Left renal cortex interstitium (tissue), 4 donors: ENCODE data around the gene NIP7. TPM values are rescaled to one million over a fixed set of nuclear protein-coding genes. Genes with fewer than 3 reads are reported as not detected.
"Not testable (repeated sequence)": the region's sequence is repeated elsewhere in the genome, so short reads cannot be mapped to it uniquely, and the experiment has no call there.

Experiments used
- DNase-seq, 4 donors: peaks; one replicate each; pipeline ENCODE4 v3.0.0-alpha.2; 2013; ENCODE audit warnings: low read depth in 4 of 4, low spot score in 2 of 4, missing footprints in 1 of 4
- polyA plus RNA-seq, 4 donors: library from polyadenylated mRNA; unstranded; fragments of 120-200 nt; gene quantifications; one replicate each; pipeline ENCODE4 v1.2.1, GENCODE V29; 2013; ENCODE audit not compliant: insufficient read length in 4 of 4

NIP7 gene
- polyA plus RNA-seq, 4 donors: 28.6 to 35.2 (median 30.6) TPM

DNA sequence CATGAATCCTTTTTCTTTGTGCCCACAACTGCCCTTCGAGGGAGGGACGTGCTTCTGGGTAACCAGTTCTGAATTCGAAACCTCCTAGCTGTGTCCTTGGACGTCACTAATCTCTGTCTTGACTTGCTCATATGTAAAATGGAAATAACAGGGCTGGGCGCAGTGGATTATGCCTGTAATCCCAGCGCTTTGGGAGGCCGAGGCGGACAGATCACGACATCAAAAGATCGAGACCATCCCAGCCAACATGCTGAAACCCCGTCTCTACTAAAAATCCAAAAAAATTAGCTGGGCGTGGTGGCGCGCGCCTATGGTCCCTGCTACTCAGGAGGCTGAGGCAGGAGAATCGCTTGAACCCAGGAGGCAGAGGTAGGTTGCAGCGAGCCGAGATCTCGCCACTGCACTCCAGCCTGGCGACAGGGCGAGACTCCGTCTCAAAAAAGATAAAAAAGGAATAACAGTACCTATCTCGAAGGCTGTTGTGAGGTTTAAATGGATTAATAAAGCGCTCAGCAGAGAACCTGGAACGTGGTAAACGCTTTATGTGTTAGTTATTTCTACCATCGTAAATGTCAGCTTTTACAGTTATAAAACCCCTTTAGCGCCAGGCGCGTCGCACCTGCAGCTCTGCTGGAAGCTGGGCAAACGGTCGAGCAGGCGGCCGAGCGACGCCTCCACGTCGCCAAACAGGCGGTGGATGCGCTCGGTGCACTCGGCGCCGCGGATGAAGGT lies 849 bp upstream of the NIP7 start:
- no peak for DNase-seq

DNA sequence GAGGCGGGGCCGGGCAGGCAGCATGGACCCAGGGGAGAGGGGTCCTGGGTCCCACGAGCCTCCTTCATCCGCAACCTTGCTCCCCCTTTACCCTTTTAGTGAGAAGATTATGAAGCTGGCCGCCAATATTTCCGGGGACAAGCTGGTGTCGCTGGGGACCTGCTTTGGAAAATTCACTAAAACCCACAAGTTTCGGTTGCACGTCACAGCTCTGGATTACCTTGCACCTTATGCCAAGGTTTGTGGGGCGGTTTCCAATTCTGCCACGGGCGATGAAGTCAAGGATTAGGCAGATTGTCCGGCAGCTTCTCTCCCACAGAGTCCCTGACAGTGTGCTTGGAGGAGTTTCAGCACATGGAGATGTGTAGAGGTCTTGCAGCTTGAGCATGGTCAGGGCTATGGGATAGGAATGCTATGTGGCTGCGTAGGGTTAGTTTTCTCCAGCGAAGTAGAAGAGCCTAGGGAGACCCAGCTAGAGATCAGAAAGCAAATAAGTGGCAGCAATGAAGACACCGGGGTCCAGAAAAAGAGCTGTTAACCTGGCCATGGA lies 598 bp downstream of the NIP7 start:
- DNase-seq: no peak

DNA sequence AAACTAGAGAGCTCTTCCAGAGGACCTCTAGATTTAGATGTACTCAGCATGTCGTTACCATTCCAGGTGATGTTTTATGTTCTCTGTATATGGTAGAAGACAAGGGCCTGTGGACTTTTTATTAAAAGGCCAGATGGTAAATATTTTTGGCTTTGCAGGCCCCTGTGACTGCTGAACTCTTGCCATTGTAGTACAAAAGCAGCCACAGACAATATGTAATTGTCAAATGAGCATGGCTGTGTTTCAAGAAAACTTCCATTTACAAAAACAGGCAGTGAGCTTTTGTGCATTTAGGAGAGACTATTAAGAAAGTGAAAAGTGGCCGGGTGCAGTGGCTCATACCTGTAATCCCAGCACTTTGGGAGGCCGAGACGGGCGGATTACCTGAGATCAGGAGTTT lies 4.6 kb downstream of the NIP7 start:
- DNase-seq: no peak

DNA sequence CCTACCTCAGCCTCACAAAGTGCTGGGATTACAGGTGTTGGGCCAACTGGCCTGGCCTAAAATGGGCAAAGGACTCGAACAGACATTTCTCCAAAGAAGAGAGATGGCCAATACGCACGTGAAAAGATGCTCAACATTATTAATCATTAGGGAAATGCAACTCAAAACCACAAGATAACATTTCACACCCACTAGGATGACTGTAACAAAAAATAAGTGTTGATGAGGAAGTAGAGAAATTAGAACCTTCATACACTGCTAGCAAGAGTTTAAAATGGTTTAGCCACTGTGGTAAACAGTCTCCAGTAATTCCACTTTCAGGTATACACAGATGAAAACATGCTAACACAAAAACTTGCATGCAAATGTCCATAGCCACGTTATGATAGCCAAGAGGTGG lies 6.4 kb downstream of the NIP7 start:
- no peak for DNase-seq

DNA sequence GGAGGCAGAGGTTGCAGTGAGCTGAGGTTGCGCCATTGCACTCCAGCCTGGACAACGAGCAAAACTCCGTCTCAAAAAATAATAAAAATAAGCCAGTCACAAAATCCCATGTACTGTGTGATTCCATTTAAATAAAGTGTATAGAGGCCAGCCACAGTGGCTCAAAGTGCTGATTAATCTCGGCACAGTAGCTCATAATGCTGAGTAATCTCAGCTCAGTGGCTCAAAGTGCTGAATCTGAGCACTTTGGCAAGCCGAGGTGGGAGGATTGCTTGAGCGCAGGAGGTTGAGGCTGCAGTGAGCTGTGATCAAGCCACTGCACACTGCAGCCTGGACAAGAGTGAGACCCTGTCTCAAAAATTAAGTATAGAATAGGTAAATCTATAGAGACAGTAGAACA lies 7.1 kb downstream of the NIP7 start:
- DNase-seq: no peak

DNA sequence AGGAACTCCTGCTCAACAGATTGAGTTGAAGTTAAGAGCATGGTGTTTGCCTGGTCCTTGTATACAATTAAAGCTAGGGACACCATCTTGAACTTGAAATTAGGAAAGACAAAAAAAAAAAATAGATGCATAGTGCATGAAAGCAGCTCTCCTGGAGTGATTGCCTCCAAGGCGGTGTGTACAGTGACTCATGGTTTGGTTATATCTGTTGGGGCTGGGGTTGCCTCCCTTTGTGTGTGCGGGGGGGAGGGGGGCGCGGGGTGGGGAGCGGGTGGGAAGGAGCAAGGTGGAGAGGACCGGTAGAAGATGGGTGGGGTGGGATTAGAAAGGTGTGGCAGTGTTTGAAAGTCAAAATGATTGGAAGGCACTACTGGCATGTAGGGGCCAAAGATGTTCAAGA lies 8.7 kb downstream of the NIP7 start:
- no peak for DNase-seq

DNA sequence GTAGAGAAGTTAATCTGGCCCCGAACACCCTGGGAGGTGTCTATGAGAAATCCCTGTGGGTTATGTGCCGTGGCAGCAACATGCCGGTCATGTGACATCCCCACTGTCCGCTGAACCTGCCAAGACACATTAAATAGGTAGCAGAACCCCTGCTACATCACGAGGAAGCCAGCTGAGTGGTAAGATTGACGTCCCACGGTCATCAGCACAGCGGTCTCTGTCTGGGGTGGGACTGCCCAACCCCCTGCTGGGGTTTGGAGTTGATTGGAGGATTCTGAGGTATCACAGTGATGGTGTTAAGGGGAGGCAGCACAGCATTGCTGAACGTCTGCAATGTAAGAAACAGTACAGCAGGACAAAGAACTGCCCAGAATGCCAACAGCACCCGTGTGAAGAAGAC lies 10.0 kb downstream of the NIP7 start:
- DNase-seq: no peak

DNA sequence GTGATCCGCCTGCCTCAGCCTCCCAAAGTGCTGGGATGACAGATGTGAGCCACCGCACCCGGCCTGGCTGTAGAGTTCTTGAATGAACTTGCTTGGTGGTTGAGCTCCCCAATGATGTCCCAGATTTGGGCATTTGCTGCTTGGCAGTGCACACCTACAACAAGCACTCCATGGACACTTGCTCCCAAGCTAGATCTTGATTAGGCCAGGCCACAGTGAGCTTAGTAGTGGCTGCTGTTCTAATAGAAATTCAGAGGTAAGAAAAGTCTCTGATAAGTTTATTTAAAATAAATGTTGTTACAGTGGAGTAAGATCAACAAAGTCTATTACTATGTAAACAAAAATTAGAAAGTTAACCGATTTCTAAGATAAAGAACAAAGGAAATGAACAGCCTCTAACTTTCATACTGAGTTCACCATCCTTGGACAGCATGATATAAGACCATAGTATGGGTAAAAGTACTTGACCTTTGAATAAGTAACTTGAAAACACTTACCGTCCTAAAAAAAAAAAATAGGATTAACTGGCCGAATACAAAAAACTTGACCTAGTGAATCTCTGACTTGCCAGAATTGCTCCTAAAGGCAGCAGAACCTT lies 11.1 kb downstream of the NIP7 start:
- no peak for DNase-seq

DNA sequence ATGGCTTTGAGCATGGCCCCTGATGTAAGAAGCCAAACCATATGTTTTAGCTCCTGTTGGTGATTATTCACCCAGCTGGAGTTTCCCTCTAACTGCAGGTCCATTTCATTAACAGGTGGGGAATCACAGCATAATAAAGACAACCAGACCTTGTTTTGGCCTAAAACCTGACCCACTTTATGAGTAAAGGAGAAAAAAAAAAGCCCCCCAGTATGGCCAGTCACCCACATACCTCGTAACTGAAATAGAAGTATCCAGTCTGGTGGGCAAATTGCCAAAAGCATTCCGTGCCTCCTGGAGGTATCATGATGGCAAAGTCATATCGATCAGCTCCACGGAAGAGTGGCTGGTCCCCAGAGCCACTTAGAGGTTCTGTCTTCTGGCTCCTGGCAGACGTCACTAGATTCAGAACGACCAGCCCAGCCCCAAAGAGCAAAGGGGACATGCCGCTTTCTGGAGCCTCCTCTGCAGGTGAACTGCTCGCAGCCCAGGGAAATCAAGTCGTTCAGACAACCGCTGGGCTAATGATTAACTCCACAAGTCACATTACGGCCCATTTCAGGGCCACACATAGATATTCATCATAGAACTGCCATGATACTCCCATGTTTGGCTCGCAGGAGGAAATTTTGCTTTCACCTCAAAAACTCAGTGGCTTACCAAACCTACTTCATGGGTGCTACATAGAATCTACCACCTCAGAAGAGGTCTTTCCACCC lies 11.9 kb downstream of the NIP7 start, which contains the start of gene TMED6:
Gene TMED6 (minus strand): TSS at position 478 of the 719 bp plus-strand sequence. CDS start 33 bp downstream, at position 445.
- peak in 1 of 4 donors; percentile 9 for DNase-seq

DNA sequence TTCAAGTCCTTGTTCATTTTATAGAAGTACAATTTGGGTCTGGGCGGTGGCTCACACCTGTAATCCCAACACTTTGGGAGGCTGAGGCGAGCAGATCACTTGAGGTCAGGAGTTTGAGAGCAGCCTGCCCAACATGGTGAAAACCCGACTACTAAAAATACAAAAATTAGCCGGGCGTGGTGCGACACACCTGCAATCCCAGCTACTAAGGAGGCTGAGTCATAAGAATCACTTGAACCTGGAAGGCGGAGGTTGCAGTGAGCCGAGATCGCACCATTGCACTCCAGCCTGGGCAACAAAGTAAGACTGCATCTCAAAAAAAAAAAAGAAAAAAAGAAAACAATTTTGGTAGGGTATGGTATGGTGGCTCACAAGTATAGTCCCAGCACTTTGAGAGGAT lies 20.5 kb downstream of the NIP7 start:
- not testable (repeated sequence) for DNase-seq

DNA sequence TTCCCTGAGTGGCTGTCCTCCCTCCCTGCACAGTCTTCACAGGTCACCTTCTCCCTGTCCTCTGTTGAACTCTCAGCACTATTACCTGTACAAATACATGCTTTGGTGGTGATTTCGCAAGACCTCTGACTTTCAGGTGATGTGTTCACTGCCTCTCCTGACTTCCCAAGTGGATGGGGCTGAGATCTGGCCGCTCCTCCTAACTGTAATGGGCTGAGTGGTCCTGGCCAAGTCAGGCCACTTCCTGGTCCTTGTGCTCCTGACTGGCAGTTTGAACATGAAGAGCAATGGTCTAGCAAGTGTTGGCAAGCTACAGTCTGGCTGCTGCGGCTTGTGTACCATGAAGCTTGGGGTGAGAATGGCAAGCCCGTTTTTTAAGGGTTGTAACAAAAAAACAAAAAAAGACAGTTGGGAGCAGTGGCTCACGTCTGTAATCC lies 23.7 kb downstream of the NIP7 start:
- DNase-seq: no peak

DNA sequence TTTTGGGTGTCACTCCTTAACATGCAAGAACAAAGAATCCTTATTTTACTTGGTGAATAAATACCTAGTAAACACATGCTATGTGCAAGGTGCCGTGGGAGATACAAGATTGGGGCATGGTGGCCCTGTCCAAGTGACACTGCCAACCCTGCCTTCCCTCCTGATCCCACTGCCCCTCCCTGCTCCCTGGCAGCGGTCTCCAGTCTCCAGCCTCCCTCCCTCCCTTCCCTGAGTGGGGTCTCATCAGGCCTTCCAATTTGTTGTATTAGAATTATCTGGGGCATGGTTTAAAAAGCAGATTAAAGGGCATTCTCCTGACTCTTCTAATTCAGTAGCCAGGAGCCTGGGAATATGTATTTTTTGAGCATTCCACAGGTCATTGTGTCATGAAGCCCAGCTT lies 24.5 kb downstream of the NIP7 start:
- no peak for DNase-seq

DNA sequence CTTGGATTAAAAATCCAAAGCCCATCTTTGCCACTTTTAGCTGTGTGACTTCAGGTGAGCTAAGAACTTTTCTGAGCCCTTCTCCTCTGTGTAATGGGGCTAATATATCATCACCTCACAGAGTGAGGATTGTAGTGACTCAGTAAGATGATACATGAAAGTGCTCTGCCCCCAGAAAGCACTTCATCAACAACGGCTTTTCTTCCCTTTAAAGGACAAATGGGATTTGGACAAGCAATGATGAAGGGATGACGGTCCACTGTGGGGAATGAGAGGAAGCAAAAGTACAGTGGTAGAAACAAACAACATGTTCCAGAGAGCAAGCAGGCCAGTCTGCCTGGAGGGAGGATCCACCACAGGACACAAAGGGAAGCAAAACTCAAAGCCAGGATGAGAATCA lies 26.3 kb downstream of the NIP7 start:
- no peak for DNase-seq

DNA sequence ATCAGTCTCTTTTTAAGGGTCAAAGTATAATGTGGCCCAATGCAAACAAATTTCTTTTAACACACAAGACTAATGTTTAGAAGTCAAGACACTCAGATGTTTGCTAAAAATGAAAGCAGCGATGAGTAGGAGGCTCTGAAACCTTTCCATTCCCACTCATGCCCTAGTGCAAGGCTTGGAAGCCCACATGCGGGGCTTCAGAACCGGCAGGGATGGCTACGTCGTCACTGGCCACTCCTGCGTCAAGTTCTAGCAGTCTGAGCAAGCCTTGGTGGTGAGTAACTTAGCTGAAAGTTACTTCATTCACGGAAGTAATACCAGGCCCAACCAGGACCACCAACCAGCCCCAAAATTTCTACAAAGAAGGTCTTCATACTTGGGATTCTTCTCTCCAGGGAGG lies 26.9 kb downstream of the NIP7 start:
- no peak for DNase-seq

DNA sequence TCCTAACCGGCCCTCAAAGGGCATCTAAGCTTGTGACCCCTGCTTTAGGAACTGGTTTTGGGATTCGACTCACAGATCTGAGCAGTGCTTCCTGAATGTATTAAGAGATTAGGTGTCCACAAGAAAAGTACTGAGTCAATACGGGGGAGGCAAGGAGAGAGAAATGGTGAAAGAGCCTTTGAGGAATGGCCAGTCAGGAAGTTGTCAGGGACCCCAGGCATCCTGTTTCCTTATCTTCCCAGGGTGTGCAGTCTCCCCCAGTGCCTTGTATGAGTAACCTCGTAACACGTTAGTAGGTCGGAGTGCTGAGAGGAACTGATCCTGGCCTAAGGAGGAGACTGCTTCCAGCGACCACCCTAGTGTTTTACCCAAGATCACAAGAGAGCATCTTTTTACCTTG lies 28.4 kb downstream of the NIP7 start:
- DNase-seq: no peak

DNA sequence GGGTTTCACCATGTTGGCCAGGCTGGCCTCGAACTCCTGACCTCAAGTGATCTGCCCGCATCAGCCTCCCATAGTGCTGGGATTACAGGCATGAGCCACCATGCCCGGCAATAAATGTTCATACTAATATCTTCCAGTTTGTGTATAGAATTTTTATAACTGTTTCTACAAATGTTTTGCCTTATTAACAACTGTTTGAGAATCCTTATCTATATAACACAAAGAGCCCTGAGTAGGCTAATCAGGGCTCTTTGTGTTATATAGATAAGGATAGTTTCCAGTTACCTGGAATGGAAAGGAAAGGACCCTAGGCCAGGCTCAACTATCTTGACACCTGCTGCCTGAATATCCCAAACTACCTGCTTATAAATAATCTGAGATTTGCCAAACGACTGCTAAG lies 29.3 kb downstream of the NIP7 start:
- no peak for DNase-seq

DNA sequence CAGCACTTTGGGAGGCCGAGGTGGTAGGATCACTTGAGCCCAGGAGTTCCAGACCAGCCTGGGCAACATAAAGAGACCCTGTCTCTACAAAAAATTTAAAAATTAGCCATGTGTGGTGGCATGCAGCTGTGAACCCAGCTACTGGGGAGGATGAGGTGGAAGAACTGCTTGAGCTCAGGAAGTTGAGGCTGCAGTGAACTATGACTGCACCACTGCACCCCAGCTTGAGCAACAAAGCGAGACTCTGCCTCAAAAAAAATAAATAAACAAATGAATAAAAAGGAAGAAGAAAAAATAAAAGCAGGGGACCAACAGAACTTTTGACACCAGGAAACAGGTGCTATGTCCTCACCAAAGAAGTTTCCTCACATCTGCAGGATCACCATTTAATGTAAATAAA lies 32.0 kb downstream of the NIP7 start:
- no peak for DNase-seq

DNA sequence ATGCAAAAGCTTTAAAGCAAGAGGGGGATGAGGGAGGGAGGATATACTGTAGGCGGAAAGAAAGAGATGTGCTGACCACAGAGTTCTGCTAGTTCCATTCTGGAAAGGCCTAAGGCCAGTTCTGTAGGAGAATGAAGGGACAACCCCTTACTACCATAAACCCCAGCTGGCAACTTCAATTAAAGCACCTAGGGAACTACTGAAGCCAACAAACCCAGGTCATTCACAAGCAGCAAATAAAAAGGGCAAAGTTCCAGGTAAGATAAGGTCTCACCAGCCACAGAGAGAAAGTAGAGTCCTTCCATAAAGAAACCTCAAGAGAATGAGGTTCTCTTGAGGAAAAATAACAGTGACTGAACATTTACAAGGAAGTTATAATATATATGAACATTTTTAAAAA lies 33.4 kb downstream of the NIP7 start:
- DNase-seq: no peak

DNA sequence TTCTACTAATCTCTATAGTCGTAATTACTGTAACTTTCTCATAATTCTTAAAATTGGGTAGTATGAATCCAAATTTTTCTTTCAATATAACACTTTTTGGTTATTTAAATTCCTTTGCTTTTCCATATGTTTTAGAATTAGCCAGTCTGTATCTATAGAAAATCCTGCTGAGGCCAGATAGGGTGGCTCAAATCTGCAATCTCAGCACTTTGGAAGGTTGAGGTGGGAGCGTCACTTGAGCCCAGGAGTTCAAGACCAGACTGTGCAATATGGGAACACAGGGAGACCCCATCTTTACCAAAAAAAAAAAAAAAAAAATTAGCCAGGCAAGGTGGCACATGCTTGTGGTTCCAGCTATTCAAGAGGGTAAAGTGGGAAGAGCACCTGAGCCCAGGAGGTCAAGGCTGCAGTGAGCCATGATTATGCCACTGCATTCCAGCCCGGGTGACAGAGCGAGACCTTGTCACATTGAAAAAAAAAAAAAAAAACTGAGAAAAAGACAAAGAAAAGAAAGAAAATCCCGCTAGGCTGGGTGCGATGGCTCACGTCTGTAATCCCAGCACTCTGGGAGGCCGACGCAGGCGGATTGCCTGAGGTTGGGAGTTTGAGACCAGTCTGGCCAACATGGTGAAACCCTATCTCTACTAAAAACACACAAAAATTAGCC lies 37.0 kb downstream of the NIP7 start:
- no peak for DNase-seq

DNA sequence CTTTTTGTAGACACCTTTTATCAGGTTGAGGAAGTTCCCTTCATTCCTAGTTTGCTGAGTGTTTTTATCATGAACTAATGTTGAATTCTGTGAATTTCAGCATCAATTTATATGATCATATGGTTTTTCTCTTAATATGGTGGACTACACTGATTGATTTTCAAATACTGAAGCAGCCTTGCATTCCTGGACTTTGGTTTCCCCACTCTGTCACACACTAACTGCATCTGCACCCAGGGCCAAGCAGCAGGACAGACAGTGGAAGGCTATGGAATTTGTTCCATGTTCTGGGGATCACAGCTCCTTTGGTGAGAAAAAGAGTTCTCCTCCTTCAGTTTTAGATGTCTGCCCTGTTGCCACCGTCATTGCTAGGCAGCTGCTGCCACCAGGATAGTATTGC lies 38.5 kb downstream of the NIP7 start:
- DNase-seq: no peak

DNA sequence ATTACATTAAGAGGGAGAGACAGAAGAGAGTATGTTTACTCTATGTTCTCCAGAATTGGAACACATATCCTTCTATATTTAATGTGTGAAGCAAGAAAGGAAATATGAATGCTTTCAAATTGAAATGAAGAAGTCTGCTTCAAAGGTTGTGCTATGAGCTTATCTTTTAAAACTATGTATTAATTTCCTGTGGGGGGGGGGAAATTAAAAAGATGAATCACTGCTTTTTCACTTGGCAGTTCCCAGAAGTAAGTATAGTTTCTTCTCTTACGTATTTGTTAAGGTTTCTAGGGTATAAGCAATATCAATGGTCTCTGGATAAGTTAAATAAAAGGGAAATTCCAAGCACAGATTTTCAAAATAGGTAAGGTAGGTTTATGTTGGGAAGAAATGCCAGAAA lies 39.2 kb downstream of the NIP7 start:
- DNase-seq: no peak
